HG02623 (cell line): ENCODE measurements around the gene FREY1.

Experiments
- ATAC-seq: cut with Tn5 transposase; IDR thresholded peaks from one replicate; pipeline ENCODE4 v1.9.1; 2021; ENCODE audit warnings: moderate library complexity; ENCODE audit not compliant: unreplicated experiment

FREY1 gene

DNA sequence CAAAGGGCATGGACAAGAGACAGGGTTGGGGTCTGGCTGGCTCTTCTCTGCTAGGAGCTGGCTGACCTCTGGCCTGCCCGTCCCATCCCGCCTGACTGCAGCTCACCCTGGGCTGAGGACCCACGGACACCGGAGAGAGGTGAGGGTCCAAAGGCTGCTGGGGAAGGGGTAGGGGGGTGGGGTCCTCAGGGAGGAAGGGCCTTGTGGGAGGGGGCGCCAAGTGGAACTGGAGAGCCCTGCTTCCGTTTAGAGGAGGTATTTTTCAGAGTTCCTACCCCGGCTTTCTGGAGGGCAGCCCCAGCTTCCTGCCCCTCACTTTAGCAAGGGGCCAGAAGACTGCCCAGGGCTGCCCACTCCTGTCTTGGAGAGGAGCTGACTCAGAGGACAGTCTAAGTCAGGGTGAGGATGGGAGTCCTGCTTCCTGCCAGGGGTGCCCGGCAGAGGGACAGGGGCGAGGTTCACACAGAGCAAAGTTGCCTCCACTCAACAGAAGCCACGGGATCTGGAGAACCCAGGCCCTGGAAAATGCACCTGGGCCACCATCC, 22.5 kb upstream of the FREY1 start:
- no peak for ATAC-seq

DNA sequence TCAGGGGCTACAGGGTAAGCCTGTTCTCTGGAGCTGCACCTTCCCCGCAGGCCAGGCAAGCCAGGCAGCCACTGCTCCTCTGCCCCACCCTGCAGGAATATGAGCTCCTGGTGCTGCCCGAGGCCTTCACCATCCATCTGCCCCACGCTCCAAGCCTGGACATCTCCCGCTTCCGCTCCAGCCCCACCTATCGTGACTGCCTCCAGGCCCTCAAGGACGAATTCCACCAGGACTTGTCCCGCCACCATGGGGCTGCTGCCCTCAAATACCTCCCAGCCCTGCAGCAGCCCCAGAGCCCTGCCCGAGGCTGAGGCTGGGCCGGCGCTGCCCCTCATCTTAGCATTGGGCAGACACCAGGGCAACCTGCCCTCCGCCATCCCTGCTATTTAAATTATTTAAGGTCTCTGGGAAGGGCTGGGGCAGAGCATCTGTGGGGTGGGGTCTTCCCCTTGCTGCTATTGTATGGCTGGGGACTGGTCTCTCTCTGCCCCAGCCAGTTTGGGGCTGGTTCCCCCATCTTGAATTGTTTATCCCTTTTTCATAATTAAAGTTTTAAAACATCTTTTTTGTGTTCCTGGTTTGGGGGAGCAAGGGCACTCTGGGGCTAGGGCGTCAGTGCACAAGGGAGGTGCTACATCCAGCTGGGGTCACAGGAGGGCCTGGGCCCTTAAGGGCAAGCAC, 21.6 kb upstream of the FREY1 start:
- ATAC-seq, result no peak

DNA sequence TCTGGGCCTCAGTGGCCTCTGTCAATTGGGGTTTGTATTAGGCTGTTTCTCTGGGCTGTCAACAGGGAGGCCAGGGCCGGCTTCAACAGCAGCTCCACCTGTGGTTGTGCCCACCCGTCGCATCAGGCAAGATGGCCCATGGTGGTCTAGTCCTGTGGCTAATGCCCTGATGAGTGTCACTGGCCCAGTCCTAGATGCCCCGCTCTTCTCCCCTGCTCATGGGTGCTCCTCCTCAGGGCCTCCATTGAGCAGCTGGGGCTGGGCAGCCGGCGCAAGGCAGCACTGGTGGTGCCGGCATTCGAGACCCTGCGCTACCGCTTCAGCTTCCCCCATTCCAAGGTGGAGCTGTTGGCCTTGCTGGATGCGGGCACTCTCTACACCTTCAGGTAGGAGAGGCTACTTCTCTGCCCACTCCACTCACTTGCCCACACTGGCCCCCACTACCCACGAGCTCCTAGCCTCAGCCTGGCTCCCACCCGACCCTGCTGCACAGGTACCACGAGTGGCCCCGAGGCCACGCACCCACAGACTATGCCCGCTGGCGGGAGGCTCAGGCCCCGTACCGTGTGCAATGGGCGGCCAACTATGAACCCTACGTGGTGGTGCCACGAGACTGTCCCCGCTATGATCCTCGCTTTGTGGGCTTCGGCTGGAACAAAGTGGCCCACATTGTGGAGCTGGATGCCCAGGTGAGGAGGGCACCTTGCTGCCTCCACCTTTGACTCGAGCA, 20.8 kb upstream of the FREY1 start:
- ATAC-seq, result no peak

DNA sequence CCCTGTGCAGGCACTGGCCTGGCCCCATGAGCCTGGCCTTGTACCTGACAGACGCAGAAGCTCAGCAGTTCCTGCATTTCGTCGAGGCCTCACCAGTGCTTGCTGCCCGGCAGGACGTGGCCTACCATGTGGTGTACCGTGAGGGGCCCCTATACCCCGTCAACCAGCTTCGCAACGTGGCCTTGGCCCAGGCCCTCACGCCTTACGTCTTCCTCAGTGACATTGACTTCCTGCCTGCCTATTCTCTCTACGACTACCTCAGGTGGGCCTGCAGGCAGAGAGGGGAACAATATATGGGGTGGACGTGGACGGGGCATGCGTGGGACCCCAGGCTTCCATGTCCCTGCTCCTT, 20.2 kb upstream of the FREY1 start:
- ATAC-seq, result no peak

DNA sequence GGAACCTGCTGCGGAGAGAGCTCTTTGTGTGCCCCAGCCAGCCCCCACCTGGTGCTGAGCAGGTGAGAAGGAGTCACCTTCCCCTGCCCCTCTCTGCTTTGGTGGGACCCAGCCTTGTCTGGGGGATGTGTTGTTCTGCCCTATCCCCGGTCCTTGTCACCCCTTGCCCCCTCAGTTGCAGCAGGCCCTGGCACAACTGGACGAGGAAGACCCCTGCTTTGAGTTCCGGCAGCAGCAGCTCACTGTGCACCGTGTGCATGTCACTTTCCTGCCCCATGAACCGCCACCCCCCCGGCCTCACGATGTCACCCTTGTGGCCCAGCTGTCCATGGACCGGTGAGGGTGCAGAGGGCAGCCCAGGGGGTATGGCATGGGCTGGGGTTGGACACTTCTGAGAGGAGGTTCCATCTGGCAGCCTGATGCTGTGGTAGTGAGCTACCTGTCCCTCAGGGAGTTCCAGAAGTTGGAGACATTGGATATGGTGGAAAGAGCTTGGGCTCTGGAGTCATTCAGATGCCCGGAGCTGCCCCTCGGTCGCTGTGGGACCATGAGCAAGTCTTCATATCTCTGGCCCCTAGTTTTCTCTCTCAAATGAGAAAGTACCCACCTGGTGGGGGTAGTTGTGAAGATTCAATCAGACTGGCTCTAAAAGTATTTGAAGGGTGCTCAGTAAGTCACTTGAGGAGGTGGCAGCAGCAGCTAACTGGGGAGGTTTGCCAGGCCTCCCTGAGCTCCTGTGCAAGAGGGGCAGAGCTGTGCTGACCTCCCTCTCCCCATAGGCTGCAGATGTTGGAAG, 19.7 kb upstream of the FREY1 start:
- ATAC-seq, result no peak

DNA sequence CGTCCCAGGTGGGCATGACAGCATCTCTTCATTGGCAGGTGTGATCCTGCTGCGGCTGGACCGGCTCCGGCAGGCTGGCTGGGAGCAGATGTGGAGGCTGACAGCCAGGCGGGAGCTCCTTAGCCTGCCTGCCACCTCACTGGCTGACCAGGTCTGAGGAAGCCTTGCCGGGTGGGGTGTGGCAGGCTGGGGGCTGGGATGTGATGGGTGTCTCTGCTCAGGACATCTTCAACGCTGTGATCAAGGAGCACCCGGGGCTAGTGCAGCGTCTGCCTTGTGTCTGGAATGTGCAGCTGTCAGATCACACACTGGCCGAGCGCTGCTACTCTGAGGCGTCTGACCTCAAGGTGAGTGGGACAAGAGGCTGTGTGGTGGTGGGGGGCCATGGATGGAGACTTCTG, 18.9 kb upstream of the FREY1 start:
- ATAC-seq, result no peak

DNA sequence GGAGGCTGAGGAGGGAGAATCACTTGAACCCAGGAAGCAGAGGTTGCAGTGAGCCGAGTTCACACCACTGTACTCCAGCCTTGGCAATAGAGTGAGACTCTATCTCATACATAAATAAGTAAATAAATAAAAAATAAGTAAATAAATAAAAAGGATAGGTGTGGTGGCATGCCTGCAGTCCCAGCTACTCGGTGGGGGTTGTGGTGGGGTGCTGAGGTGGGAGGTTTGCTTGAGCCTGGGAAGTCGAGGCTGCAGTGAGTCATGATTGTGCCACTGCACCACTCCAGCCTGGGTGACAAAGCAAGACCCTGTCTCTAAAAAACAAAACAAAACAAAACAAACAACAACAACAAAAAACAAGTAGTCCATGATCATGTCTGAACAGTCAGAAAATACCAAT, 18.5 kb upstream of the FREY1 start:
- no peak for ATAC-seq

DNA sequence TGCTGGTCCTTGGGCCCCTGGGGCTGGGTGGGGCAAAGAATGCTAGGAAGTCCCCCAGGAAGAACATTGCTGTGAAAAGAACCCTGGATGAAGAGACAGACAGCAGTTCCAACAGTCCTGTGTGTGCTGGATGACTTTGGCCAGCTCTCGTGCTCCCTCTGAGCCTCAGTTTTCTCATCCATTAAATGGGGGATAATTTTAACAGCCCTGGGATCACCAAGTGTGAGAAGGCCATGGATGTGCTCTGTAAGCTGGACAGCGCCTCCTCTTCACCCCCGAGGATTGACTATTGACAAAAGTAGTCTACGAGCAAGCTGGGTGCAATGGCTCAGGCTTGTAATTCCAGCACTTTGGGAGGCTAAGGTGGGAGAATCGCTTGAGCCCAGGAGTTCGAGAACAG, 17.9 kb upstream of the FREY1 start:
- ATAC-seq, result no peak

DNA sequence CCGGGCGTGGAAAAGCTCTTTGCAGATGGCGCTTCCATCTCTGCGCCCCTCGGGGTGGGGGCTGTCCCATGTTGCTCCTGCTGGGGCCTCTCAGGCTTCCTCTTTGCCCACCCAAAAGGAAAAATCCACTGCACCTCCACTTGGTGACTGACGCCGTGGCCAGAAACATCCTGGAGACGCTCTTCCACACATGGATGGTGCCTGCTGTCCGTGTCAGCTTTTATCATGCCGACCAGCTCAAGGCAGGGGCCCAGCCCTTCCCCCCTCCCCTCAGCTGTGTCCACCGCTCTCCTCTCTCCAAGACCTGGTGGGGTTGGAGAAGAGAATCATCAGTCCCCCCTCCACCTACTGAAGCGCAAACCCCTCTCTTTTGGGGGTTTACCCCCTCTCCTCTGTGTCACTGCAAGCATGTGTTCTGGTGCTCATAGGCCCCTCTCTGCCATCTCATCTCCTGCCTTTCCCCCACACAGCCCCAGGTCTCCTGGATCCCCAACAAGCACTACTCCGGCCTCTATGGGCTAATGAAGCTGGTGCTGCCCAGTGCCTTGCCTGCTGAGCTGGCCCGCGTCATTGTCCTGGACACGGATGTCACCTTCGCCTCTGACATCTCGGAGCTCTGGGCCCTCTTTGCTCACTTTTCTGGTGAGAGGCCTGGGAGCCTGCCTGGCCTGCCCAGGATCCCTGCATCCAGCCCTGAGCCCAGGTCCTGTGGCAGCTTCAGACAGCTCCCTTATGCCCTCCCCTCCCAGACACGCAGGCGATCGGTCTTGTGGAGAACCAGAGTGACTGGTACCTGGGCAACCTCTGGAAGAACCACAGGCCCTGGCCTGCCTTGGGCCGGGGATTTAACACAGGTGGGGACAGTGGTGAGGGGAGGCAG, 17.2 kb upstream of the FREY1 start:
- ATAC-seq, result no peak

DNA sequence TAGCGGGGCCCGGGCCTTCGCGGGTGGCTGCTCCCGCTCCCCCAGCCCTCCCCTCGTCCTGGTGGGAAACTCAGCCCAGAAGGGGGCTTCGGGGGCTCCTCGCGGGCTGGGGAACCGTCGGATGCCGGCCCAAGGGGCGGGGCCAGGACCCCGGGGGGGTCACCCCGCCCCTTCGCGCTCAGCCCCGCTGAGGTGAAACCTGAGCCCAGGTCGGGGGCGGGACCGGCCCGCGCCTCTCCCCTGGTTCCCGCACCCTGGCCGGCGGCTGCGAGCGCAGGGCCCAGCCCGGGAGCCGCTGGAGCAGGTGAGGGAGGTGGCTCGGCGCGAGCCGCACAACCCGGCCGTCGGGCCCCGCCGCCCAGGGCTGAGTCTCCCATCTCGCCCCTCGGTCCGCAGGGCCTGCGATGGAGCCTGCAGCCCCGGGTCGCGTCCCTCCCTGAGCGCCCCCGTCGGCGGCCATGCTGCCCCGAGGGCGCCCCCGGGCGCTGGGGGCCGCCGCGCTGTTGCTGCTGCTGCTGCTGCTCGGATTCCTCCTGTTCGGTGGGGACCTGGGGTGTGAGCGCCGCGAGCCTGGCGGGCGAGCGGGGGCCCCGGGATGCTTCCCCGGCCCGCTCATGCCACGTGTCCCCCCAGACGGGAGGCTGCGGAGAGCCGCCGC, 15.5 kb upstream of the FREY1 start, which contains the start of gene LARGE2:
Gene LARGE2, plus strand, starts transcription at position 232 of the 658 bp plus-strand sequence. Its CDS starts 227 bp downstream, at position 459.
- ATAC-seq, result no peak

DNA sequence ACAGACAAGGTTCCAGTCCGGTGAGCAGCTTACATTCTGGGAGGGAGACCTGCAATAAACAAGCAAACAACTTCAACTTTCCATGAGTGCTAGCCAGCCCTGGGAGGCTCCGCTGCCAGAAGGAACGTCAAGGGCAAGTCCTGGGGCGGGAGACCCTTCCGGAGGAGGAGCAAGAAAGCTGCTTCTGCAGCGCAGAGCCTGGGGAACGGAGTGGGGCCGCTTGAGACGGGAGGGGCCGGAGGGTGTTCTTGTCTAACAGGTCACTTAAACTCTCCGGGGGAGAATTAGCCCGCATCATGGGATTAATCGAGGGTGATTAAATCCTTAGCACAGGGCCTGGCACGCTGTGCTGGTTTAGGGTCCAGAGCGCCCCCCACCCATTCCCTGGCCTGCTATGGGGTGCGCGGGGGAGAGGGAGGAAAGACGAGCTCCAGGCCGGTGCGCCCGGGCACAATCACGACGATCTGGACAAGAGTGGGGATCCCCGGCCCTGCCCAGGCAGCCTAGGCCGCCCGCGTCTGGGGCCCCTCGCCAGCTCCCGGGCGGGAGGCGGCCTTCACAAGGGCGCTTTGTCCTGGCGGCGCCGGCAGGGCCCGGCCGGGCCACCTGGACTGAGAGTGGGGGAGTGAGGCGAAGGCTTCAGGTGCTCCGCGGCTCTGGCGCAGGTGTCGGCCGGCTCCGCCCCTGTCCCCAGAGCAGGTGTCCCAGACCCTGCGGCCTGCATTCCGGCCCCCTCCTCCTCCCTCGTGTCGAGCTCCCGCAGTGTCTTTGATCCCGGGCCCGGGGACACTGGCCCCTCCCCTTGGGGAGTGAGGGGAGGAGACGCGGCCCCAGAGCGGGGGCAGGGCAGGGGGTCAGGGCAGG, 14.7 kb upstream of the FREY1 start:
- ATAC-seq, result no peak

DNA sequence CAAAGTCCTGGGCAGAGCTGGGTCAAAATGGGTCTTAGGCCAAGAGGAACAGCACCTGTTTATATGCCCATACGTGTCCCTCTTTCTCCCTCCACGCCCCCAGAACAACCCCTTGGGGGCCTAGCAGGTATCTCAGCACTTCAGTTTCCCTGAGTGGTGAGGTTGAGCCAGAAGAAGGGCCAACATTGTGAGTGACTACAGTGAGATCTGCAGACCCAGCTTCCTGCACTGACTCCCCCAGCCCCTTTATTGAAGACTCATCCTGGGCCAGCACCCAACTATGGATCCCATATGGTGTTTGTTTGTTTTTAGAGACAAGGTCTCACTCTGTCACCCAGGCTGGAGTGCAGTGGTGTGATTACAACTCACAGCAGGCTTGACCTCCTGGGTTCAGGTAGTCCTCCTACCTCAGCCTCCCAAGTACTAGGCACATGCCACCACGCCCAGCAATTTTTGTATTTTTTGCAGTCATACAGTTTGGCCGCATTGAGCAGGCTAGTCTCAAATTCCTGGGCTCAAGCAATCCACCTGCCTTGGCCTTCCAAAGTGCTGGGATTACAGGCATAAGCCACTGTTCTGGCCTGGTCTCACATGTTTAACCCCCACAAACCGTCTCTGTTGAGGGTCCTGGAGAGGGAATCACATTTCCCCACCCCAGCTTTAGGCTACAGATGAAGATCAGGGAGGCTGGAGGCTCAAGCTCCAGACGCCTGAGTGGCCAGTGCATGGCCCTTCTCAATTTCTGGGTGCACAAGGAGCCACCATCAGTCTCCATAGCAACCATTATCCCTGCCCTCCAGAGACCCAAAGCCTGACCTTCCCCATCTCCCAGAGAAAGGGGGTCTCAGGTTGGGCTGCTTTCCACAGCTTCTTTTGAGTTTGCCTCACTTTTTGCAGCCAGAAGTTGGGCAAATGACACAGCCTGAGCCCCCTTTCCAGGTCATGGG, 13.7 kb upstream of the FREY1 start:
- ATAC-seq, result no peak

DNA sequence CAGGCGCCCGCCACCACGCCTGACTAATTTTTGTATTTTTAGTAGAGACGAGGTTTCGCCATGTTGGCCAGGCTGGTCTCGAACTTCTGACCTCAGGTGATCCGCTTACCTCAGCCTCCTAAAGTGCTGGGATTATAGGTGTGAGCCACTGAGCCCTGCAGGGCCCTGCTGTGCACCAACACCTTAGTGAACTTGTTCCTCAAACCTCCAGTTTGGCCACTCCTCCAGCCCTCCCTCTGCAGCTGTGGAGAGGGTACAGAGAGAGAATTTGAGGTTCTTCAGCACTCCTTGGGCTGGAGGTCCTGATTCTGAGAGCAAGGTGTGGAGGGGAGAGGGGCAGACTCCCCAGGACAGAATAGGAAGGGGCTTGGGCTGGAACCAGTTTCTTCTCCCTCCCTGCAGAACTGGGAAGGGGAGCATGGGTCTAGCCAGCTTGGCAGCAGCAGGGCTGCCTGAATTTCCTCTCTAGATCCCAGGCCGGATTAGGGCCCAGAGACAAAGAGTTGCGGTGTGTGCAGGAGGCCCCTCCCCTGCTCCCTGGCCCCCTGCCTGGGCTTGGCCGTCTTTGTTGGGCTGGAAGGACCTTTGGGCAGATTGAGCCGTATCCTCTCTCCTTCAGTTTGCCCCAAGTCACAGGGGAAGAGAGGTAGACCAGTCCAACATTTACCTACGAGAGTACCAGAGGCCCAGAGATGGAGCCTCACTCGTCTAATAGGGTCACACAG, 12.9 kb upstream of the FREY1 start:
- ATAC-seq, result no peak

DNA sequence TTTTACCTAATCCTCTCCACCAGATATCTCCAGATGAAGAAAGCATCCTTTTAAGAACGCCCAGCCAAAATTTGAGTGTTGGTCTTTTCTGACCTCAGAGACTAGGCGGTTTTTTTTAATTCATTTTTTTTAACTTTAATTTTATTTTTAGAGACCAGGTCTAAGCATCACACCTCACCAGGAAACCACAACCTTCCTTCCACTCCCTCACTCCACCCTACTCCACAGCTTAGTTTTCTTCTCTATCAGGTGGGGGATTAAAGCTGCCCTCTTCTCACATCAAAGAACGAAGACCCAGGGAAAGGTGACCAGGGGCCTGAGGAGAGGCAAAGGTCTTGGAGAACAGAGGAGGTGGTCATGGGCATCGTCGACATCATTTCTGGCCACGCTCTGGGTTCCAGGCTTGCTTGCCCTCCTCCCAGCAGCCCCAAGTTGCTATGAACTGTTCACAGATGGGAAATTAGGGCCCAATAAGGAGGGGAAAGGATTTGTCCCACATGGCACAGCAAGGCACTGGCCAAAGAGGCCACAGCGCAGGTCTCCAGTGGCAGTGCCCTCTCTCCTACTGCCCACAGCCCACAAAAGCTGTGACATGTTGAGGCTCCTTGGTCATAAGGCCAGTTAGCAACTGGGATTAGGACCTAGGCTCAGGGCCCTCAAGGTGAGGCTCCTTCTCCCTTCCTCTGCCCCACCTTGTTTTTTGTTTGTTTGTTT, 12.0 kb upstream of the FREY1 start:
- no peak for ATAC-seq

DNA sequence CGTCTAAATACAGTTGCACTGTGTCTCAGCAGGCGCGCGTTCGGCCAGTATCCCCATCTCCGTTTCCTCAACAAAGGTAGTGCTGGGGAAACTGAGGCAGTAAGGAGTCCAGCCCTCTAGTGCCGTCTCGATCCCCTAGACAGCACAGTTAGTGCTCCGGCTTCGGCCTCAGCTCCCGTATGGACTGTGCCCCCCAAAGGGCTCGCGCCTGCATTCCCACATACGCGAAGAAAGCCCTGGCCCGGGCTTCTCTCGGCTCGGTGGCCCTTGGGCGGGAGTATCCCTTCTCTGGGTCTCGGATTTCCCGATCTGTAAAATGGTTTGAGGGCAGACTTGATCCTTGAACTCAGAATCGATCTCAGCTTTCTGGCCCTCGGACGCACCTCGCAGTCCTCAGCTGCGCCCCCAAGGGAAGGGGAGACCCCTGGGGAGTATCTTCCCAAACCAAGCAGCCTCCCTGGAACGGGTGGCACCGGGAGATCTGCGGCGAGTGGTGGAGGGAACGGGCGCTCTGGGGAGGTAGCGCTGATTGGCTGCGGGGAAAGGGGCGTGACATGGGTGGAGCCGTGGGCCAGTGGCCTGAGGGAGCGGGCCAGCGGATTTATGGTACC, 11.4 kb upstream of the FREY1 start:
- peak; percentile 36 for ATAC-seq

DNA sequence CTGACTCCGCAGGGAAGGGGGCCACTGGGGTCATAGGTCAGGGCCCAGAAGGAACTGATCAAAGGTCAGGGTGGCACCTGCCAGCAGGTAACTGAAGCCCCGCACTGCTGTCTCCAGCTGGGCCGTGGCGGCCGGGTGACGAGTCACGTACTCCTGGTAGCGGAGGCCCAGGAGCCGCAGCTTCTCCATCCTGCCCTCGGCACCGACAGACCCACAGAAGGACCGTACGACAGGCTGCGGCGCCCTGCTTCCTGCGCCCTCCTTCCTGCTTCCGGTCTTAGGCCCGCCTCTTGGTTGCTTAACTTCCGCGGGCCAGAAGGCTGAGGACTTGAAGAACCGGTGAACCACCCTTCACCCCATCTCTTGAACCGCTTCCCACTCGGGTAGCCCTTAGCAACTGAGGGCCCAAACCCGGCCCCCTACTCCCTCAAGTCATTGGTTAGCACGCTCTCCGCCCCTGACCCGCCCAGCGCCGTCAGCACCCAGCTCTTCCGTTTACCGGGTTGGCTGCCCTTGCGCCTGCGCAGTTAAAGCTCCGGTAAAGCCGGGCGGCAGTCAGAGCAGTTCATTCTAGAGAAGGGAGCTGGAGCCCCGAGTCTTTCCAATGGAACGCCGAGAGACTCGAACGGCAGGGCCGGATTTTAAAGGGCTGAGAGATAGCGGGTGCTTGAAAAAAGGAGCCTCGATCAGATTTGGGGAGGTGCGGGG, 10.7 kb upstream of the FREY1 start, which contains the start of gene PEX16:
Gene PEX16, minus strand, starts transcription at position 255 of the 708 bp plus-strand sequence. Its CDS starts 66 bp downstream, at position 189.
- peak; percentile 88 for ATAC-seq
